Left ventricle myocardium inferior (tissue), 1 donor: ENCODE data around the gene ZNF581. TPM values are rescaled to one million over a fixed set of nuclear protein-coding genes. Genes with fewer than 3 reads are reported as not detected.

Source experiments
- DNase-seq: peaks from one replicate; pipeline ENCODE4 v3.0.0-alpha.2; 2020
- H3K27ac ChIP-seq: fragments of 200-600 bp; replicated peaks from 2 replicates; pipeline ENCODE4 v1.8.0; 2021
- H3K27me3 ChIP-seq: fragments of 200-600 bp; 2 replicates; pipeline ENCODE4 v1.8.0; 2021; ENCODE audit warnings: low read depth
- H3K36me3 ChIP-seq: fragments of 200-600 bp; 2 replicates; pipeline ENCODE4 v1.8.0; 2021
- H3K4me1 ChIP-seq: fragments of 200-600 bp; 2 replicates; pipeline ENCODE4 v1.8.0; 2021
- H3K4me3 ChIP-seq: fragments of 200-600 bp; 2 replicates; pipeline ENCODE4 v1.8.0; 2021; ENCODE audit warnings: mild to moderate bottlenecking, moderate library complexity
- H3K9me3 ChIP-seq: fragments of 200-600 bp; replicated peaks from 2 replicates; pipeline ENCODE4 v1.8.0; 2021
- CTCF ChIP-seq: fragments of 200-600 bp; IDR thresholded peaks from 2 replicates; pipeline ENCODE4 v1.8.0; 2021; ENCODE audit warnings: antibody characterized with exemption, mild to moderate bottlenecking, borderline replicate concordance
- intact Hi-C: fragments of 100-400 bp; cut with micrococcal nuclease; formaldehyde crosslinking; loops from one replicate; pipeline ENCODE4 v1.11.0; 2022
- total RNA-seq: library from RNA; stranded (reverse); fragmentation: NEBNext Ultra II Directional; extraction: Animal tissue kit (Norgen Biotek cat#: 25700); gene quantifications from one replicate; pipeline ENCODE4 v1.2.1, GENCODE V29; 2021
- donor health status: DM: no; HTN: yes; CAD: no; lungs with severe emphysema.

ZNF581 gene
- total RNA-seq, 1 donor from 2014 or later = 7.1 TPM

GRCh38 chr19:55683449-55684261 is 40.2 kb downstream of the ZNF581 start:
- peaks cover 97% of the 10 kb centered on the region for H3K36me3 ChIP-seq
- peaks cover 62% of the 10 kb centered on the region for H3K4me1 ChIP-seq
- no peak for DNase-seq
- intact Hi-C loops = no loop called here
- no peaks in the 10 kb centered on the region for H3K9me3 ChIP-seq
- H3K27ac ChIP-seq = no peak overlapping the region
- H3K27me3 ChIP-seq = no peaks in the 10 kb centered on the region
- TF ChIP-seq CTCF = no peak
- H3K4me3 ChIP-seq = no peak overlapping the region

- no peak for TF ChIP-seq CTCF
- no peak for DNase-seq
- Histone ChIP-seq H3K36me3 (peaks cover 96% of the 10 kb centered on the region), H3K27ac (no peak overlapping the region), H3K4me1 (peaks cover 48% of the 10 kb centered on the region), H3K4me3 (no peak overlapping the region), H3K27me3 (no peaks in the 10 kb centered on the region), H3K9me3 (no peaks in the 10 kb centered on the region)
- intact Hi-C loops = no loop called here
Observed at GRCh38 chr19:55684946-55685681, 41.7 kb downstream of the ZNF581 start.

GRCh38 chr19:55685776-55686175 is 42.3 kb downstream of the ZNF581 start:
- Histone ChIP-seq H3K4me1 (peaks cover 41% of the 10 kb centered on the region), H3K9me3 (no peaks in the 10 kb centered on the region), H3K36me3 (peaks cover 96% of the 10 kb centered on the region), H3K4me3 (no peak overlapping the region), H3K27ac (no peak overlapping the region), H3K27me3 (no peaks in the 10 kb centered on the region)
- intact Hi-C loops = no loop called here
- DNase-seq = no peak
- no peak for TF ChIP-seq CTCF

GRCh38 chr19:55686311-55687050 is 43.0 kb downstream of the ZNF581 start:
- TF ChIP-seq CTCF = no peak
- Histone ChIP-seq H3K9me3 (no peaks in the 10 kb centered on the region), H3K27ac (no peak overlapping the region), H3K36me3 (peaks cover 96% of the 10 kb centered on the region), H3K27me3 (no peaks in the 10 kb centered on the region), H3K4me3 (no peak overlapping the region), H3K4me1 (peaks cover 36% of the 10 kb centered on the region)
- intact Hi-C loops = no loop called here
- DNase-seq = peak; percentile 10
